ENCODE measurements around the gene TAOK3. TPM values are rescaled to one million over a fixed set of nuclear protein-coding genes. Genes with fewer than 3 reads are reported as not detected.

The TAOK3 gene
- total and polyA plus RNA-seq, 9 of the 15 experiments (the other 6 are each of a cell fraction or from before 2014, with no cell fraction given): 24.3 to 83.5 (median 47.1) TPM

DNA sequence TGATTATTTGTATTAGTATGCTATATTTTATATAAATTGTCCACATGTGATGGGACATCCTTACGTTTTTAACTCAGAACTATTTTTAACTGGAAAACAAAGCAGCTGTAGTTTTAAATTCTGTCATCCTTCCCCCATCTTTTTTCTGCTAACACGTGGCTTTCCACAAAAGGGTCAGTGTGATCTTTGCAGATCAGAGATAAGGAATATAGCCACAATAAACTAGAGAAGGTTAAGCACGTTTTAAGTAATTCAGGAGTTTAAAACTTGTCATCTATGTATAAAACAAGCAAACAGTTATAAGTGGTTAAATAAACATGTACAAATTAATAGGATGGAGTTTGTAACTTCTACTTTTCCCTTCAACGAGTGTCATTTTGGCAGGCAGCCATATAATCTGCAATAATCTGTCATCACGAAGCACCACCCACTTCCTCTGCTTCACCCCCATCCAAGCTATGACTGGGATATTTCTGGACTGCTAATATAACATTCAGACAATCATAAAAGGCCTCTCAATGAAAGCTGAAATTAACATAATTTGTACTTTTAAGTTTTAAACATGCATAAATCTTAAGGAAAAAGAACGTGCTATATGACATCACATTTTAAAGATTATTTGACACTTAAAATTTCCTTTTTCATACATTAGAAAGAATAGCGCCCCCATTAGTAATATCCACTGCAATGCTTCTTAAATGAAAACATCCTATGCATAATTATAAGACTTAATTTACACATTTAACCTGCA is 15.3 kb downstream of the TAOK3 start (continued):
- TF ChIP-seq NCOA6 (IDR thresholded peaks at IDR 0.05): no peak
- TF ChIP-seq, protein P1, sequence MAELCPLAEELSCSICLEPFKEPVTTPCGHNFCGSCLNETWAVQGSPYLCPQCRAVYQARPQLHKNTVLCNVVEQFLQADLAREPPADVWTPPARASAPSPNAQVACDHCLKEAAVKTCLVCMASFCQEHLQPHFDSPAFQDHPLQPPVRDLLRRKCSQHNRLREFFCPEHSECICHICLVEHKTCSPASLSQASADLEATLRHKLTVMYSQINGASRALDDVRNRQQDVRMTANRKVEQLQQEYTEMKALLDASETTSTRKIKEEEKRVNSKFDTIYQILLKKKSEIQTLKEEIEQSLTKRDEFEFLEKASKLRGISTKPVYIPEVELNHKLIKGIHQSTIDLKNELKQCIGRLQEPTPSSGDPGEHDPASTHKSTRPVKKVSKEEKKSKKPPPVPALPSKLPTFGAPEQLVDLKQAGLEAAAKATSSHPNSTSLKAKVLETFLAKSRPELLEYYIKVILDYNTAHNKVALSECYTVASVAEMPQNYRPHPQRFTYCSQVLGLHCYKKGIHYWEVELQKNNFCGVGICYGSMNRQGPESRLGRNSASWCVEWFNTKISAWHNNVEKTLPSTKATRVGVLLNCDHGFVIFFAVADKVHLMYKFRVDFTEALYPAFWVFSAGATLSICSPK (IDR thresholded peaks at IDR 0.05; ENCODE audit: borderline replicate concordance): no peak
- TF ChIP-seq ZNF584 (CRISPR knock-in tag; IDR thresholded peaks at IDR 0.05; ENCODE audit: low read depth): no peak
- no peak for TF ChIP-seq HNRNPL (IDR thresholded peaks at IDR 0.05; ENCODE audit: low read depth, low read length)
- TF ChIP-seq, protein P2, sequence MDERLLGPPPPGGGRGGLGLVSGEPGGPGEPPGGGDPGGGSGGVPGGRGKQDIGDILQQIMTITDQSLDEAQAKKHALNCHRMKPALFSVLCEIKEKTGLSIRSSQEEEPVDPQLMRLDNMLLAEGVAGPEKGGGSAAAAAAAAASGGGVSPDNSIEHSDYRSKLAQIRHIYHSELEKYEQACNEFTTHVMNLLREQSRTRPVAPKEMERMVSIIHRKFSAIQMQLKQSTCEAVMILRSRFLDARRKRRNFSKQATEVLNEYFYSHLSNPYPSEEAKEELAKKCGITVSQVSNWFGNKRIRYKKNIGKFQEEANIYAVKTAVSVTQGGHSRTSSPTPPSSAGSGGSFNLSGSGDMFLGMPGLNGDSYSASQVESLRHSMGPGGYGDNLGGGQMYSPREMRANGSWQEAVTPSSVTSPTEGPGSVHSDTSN (CRISPR knock-in tag; IDR thresholded peaks at IDR 0.05; ENCODE audit: low read depth): no peak
- TF ChIP-seq, protein P2 (tag; conservative IDR thresholded peaks at IDR 0.05; ENCODE audit: low read depth): peak; percentile 93
- TF ChIP-seq BRD9 (IDR thresholded peaks at IDR 0.05; ENCODE audit: low read depth, partially characterized antibody): peak; percentile 88
- 0 out of 2 replicates have a peak, but pooled peaks have one; percentile 41 for TF ChIP-seq GABPB1 (CRISPR knock-in tag; IDR thresholded peaks at IDR 0.05)
- TF ChIP-seq SMARCC2 (IDR thresholded peaks at IDR 0.05; ENCODE audit: low read depth): peak; percentile 63
- TF ChIP-seq, protein P3, sequence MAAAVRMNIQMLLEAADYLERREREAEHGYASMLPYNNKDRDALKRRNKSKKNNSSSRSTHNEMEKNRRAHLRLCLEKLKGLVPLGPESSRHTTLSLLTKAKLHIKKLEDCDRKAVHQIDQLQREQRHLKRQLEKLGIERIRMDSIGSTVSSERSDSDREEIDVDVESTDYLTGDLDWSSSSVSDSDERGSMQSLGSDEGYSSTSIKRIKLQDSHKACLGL (CRISPR knock-in tag; IDR thresholded peaks at IDR 0.05; ENCODE audit: borderline replicate concordance, poor library complexity, severe bottlenecking): peak; percentile 60
- TF ChIP-seq DIDO1 (tag; IDR thresholded peaks at IDR 0.05; ENCODE audit: low read depth): no peak
- TF ChIP-seq ARNT (IDR thresholded peaks at IDR 0.05): peak in 1 of 2 experiments; percentile 85; a peak in 1 of 4 replicates
- TF ChIP-seq DACH1 (IDR thresholded peaks at IDR 0.05; ENCODE audit: partially characterized antibody): peak; percentile 89
- no peak for TF ChIP-seq C11orf30 (IDR thresholded peaks at IDR 0.05; ENCODE audit: low read depth)
- TF ChIP-seq, protein P4, sequence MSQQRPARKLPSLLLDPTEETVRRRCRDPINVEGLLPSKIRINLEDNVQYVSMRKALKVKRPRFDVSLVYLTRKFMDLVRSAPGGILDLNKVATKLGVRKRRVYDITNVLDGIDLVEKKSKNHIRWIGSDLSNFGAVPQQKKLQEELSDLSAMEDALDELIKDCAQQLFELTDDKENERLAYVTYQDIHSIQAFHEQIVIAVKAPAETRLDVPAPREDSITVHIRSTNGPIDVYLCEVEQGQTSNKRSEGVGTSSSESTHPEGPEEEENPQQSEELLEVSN (IDR thresholded peaks at IDR 0.05; ENCODE audit: borderline replicate concordance in 1 of 2, extremely low read depth in 1 of 2, insufficient read depth in 1 of 2, insufficient read length in 1 of 2, low read depth in 1 of 2, low read length in 1 of 2, poor library complexity in 1 of 2, severe bottlenecking in 1 of 2): peak in 1 of 2 experiments; percentile 36
- peak; percentile 90 for TF ChIP-seq SMAD1 (IDR thresholded peaks at IDR 0.05; ENCODE audit: low read depth, low read length, partially characterized antibody)
- TF ChIP-seq RBFOX2 (IDR thresholded peaks at IDR 0.05; ENCODE audit: low read depth, low read length): peak; percentile 45; the same call in 1 of the 2 replicates
- TF ChIP-seq CC2D1A (IDR thresholded peaks at IDR 0.05): peak; percentile 41; the same call in 1 of the 2 replicates
- TF ChIP-seq GTF2F1 (IDR thresholded peaks at IDR 0.05; ENCODE audit: low read depth, low read length): no peak

Measured in K562 (cell line).